GM18520 (cell line): ENCODE data around the gene DPF3.

ENCODE experiments used
- ATAC-seq: cut with Tn5 transposase; IDR thresholded peaks from one replicate; pipeline ENCODE4 v1.9.1; 2021; ENCODE audit not compliant: unreplicated experiment

The DPF3 gene

DNA sequence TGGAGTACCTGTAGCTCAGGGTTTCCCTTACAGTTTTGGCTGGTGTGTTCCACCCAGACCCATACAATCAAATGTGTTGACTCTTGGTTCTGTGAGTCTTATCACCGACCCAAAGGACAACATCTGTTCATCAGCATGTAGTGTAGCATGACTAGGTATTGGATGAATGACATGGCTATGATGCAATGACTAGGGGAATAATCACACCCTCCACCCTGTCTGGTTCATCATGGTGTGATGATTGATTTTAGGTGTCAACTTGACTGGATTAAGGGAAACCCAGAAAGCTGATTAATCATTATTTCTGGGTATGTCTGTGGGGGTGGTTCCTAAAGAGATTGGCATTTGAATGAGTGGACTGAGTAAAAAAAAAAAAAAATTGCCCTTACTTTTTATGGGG lies 311.3 kb downstream of the DPF3 start:
- ATAC-seq: no peak

DNA sequence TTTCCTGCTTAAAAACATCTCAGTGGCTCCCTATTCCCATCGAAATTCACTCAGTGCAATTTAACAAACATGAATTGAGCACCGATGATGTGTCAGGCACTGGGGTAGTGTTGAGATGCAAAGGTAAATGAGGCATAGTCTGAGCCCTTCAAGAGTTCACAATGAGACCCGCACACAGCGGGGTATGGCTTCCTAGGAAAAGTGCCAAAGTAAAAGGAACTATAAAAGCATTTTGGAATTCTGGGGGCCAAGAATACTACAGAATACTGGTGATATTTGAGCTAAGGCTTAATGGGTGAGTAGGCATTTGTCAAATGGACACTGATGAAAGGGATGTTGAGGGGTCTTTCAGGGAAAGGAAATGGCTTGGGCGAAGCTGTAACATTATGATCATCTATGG lies 315.4 kb downstream of the DPF3 start:
- ATAC-seq: no peak

DNA sequence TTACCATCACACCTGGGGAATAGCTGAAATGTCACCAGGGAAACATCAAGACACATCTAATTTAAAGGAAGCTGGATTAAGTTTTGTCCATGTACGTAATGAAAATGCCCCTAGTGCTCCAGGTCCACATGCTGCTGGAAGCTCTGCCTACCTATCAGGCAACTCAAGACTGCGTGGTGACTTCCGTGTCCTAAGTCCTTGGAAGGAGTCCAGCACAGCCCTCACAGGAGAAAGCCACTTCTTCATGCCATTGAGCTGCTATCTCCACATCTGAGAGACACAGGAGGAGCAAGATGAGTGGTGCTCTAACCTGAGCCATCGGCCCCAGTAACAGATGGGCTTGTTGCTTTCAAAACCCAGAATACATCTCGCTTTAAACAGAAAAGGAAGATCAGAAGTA lies 316.4 kb downstream of the DPF3 start:
- ATAC-seq: no peak

DNA sequence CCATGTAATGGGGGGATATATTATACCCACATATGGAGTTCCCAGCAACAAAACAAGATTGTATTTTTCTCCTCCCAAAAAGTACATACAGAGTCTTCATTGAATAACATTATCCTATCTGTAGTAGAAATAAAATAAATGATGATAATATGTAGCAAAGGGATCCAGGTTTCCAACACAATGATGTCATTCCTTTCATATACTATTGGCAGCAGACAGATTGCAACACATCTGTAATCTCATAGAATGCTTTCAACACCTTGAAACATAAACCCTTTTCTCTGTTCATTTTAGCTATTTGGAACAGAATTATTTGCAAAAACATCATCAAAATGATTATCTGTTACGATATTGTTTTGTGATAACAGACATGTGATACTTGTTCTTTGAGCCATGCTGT lies 317.6 kb downstream of the DPF3 start:
- no peak for ATAC-seq

GRCh38 chr14:72574715-72575114 lies 319.2 kb downstream of the DPF3 start:
- no peak for ATAC-seq

GRCh38 chr14:72573725-72574417 lies 320.0 kb downstream of the DPF3 start:
- no peak for ATAC-seq
